Eye (tissue), 1 donor: ENCODE measurements around the gene DSN1.

Source experiments
- DNase-seq: peaks from one replicate; pipeline ENCODE4 v3.0.0-alpha.2; 2015

DSN1 gene

DNA sequence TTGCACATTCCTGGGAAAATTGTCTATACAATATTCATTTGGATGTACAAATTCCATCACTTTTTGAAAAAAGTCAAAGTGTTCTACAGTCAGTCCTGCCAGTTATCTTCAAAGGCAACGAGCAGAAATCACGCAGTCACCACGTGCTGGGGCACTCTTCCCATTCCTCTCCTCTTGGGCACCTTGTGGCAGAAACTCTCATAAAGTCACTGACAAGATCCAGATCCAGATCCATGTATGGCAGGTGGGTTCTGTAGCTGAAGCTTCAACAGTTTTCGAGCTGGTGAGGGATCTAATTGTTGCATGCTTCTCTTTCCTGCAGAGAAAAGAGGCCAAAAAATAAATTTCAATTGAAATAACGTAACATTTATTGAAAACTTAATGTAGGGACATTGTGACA is 21.0 kb downstream of the DSN1 start:
- DNase-seq, result no peak

DNA sequence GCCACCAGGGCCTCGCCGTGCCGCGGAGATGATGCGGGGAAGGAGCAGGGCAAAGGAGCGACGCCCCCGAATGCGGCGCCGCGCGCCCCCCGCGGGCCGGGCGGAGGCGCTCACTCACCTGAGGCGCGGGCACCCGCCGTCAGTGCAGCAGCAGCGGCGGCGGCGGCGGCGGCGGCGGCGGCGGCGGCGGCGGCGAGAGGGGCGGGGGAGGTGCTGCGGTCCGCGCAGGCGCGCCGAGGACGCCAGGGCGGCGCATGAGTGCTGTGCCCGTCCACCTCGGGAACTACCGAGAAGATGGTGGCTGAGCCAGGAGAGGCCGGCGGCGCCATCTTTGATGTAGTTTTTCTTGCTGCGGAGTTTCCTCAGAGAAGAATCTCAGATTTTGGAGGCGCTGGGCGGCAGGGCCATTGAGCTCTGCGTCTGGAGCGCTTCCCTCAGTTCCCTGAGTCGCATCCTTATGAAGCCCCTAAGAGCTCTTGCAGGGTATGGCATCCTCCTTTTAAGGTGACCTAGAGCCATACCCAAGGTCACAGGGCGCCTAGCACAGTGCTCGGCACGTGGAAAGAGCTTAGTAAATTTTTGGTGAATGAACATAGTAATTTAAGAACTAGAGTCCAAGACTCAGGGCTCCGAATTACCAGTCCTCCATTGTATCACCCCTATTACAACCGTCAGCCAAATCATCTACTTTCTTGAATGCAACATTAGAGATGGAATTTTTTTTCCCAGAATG is 27.5 kb downstream of the DSN1 start, which contains the start of gene NDRG3:
Gene NDRG3 (minus strand): TSS at position 164 of the 733 bp plus-strand sequence. CDS start 24,355 bp downstream, outside the sequence.
- peak; percentile 96 for DNase-seq

DNA sequence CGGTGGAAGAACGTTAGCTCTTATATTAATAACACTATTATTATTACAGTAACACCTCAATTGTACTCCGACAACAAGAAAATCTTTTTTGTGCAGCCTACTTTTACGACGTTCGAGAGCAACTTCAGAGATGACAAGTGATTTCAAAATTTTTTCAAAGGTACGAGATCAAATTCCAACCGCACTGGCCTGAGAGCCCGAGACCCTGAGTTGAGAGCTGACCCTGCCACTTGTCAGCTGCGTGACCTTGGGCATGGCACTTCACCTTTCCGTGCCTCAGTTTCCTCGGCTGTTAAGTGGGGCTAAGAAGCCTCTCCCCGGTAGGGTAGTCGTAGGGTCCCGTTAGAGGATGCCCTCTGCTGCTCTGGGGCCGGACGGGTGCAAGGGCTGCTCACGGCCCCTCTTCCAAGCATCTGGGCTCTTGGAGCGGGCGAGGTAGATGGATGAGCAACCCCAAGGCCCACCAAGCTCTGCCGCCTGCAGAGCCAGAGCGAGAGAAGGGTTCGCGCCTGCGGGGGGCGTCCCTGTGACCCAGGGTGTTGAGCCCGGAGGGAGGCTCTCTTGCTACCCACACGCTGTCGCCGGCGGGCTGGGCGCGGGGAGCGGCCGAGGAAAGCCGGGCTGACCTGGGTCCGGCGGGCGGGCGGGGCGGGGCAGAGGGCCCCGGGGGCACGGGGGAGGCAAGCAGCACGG is 28.2 kb downstream of the DSN1 start:
- no peak for DNase-seq

DNA sequence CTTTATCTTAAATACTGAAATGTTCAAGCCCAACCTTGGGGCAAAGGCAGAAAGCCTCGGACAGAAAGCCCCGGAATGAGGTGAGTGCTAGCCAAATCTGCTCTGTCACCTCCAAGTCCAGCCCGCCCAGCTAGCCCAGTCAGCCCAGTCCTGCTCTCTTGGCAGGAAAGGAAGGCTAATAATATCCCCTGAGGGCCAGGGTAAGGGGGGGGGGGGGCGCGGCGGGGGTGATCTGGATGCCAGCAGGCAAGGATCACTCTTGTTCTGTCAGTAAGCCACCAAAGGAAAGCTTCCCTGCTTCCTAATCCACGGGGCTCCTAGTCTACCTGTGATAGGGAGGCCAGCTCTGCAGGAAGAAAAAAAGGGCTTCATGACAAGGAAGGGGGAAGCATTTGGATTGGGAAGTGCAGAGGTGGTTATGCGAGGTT is 28.8 kb downstream of the DSN1 start:
- no peak for DNase-seq

DNA sequence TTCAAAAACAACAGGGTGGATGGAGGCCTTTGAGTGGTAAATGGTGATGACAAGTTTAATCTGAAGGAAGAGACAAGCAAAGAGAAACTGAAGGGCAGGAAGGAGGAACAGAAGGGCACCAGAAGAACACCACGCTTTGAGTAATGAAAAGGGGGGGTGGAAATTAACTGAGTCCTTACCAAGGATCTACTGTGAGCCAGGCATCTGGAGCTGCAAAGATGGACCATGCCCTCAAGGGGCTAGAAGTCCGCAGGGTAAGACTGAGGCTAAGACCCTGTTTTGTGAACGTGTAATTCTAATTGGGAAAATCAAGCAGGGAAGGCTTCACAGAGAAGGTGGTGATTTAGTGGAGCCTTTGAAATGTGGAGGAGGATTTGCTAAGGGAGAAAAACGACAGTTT is 29.3 kb downstream of the DSN1 start:
- no peak for DNase-seq

DNA sequence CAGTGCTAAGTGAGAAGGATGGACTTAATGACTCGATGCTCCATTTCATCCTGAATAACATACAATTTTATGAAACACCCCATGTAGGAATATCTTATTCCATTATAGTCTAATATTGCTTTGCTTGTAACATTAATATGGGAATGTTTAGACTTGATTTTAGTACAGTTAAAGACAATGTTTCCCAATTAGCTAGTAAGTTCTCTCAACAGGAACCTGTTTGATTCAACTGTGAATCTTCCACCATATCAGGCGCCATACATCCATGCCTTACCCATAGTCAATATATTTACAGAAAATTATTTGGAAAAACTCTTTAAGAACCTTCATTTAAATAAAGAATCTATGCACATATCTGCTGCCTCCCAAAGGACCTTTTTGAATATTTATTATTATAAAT is 31.0 kb downstream of the DSN1 start:
- DNase-seq, result no peak

DNA sequence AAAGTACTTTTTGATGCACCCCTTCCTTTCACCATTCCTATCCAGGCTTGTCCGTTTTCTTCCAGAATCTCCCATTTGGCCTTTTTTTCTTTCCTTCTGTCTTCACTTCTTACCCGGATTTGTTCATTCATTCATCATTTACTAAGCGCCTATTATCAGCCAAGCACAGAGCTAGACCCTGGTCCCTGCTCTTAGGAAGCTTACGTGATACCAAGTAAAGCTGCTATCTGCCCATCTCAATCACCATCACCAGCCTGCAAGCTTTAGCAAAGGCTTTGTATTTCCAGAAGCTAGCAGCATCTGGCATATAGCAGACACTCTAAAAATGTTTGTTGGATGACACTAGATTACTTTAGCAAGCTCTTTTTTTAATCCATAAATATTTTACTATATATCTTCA is 32.5 kb downstream of the DSN1 start:
- peak; percentile 80 for DNase-seq

DNA sequence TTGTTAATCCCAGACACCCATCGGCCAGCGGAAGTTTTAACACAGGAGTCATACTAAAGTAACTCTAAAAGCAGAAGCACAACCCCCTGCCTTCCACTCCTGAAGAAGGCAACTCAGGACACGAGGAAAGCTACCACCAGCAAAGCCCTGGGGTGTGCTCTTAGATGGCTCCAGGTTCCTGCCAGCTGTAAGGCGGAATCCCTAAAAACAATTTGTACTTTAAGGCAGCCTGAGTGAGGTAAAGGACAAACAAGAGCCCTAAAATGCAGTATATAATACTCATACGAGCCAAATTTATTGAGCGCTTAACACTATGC is 36.4 kb downstream of the DSN1 start:
- DNase-seq, result no peak

DNA sequence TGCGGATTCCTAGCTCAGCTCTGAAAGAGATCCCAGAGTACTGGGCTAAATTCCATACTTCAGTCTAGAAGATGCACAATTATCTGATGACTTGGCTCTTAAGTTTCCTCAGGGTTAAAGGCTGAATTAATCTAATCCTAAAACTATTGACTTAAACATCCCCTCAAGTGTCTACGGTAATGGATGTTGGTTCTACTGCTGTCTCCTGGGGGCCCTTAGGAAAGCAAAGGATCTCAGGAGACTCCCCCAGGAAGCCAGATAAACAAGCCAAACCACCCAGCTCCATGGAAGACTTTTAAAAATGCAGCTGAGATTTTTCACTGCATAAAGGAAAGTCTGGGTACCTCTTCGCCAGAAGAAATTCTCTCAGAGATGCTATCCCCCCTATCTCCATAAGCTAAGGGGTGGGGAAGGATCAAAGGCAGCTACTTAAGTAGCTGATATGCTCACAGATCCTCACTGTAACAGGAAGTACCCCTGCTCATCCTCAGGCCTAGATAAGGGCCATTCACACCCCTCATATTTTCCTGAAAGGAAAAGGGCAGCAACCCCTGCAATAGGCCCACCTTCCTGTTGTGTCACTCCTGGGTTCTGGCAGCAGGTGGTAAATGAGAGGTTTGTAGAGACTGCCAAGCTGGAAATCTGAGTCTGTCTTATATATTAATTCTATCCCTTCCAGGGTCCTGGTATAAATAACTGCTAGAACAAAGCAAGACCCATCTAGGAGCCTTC is 36.9 kb downstream of the DSN1 start:
- no peak for DNase-seq

DNA sequence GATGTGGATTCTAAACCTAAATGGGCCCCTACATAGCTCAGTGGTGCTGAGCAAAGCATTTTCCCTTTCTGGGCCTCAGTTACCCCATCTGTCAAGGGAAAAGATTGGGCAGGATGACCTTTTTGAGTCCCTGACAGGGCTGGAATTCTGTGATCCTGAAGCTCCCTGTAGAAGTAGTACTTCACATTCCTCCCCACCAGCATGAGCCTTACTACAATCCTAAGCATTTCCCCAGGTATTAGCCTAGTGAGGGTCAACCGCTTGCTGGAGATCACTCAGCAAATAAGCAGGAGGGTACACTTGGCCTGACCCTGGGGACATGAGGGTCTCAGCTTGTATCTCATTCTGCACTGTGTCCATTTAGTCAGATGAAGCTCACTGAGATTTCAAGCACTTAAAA is 41.1 kb downstream of the DSN1 start:
- DNase-seq, result peak; percentile 18

DNA sequence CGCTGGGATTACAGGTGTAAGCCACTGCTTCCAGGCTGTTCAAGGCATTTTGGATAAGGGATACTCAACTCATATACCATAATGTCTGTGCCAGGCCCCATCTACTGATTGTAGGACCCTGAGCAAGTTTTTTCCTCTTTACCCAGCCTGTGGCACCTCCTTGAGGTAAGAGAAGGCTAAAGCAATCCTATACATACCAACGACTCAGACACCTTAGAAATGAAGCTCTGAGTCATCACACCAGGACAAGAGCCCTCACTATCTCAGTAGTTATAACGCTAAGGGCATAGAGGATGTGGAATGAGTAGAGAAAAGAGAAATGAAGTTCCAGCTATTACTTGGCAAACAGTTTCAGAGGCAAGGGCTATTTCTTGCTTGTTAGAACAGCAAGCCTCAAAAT is 44.6 kb downstream of the DSN1 start:
- no peak for DNase-seq

DNA sequence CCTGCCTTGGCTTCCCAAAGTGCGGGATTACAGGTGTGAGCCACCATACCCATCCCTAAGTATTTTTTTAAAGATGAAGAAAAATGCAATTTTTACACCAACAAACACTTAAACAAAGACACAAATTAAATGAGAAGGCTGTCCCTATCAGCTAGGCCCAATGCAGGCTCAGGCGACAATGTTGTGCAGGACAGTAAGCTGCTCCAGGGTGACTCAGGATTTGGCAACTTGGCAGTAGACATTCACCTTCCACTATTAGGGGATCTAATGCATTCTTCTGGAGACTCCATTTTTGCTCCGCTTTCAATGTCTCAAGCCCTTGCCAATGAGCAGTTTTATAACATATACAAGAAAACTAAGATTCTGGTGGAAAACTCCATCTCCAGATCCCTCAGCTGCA is 47.4 kb downstream of the DSN1 start:
- no peak for DNase-seq

DNA sequence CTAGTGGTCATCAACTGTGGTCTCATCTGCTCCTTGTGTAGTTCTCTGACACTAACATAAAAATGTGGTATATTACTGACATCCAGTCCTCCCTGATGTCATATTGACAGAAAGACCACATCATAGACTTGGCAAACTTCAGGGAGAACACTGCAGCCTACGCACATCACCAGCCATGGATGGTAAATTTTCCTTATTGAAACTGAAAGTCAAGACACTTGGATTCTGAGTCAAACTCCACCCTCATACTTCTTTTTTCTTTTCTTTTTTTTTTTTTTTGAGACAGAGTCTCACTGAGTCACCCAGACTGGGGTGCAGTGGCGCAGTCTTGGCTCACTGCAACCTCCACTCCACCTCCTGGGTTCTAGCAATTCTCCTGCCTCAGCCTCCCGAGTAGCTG is 53.1 kb downstream of the DSN1 start:
- DNase-seq, result no peak

DNA sequence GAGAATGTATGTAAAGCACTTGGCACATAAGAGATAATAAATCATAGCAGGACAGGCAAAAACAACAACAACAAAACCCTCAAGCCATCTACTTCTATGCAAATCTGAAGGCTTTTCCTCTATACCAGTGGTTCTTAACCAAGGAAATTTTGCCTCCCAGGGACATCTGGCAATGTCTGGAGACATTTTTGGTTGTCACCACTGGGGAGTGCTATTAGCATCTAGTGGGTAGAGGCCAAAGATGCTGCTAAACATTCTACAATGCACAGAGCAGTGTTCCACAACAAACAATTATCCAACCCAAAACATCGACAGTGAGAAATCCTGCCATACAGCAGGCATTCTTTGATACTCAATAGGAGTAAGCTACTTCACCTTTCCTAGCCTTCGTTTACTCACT is 55.9 kb downstream of the DSN1 start:
- DNase-seq, result no peak

DNA sequence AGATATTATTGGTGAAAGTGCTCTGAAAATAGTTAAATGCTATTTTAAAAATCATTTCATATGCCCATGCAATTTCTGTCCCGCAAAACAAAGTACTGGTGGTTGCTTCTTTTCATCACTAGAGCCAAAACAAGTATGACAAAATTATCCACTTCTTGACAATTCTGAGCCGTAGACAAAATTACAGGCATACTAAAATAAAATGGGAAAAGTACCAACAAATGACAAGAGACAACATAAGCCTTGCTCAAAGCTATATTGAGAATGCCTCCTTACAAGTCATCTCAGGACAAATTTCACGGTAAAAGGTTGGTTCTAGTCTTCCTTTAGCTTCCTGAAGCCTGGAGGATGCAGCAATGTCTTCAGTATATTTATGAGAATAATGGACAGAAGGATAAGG is 56.5 kb downstream of the DSN1 start:
- no peak for DNase-seq

DNA sequence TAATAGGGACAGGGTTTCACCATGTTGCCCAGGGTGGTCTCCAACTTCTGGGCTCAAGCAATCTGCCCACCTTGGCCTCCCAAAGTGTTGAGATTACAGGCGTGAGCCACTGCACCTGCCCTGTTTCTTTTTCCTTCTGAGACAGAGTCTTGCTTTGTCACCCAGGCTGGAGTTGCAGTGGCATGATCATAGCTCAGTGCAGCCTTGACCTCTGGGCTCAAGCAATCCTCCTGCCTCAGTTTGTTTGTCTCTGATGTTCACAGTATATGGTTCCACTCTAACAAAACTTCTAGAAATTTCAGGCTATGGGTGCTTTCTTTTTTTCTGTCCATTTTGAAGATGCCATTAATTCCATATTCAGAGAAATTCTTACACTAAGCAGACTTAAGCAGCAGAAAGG is 60.8 kb downstream of the DSN1 start:
- no peak for DNase-seq

DNA sequence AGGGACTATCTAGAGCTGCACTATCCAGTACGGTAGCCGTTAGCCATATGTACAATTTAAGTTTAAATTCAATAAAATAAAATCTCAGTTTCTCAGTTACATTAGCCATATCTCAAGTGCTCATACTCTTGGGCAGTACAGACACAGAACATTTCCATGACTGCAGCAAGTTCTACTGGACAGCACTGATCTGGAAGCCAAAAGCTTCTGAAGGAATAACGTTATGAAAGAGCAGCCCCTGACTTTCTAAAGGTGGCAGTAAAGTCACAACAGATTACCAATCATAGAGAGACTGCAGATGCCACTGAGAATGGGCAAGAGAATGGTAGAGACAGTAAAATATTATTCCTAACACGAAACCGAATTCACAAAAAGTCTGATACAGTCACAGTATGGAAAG is 64.4 kb downstream of the DSN1 start:
- no peak for DNase-seq

DNA sequence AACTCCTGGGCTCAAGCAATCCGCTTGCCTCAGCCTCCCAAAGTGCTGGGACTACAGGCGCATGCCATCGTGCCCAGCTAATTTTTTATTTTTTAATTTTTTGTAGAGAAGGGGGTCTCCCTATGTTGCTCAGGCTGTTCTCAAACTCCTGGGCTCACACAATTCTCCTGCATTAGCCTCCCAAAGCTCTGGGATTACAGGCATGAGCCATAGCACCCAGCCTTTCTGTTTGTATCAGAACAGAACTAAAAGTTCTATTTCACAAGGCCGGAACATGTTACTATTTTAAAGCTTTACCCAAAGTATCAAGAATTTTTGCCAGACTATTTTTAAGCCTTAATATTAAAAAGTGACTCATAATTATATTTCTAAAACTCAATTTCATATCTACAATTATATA is 70.0 kb downstream of the DSN1 start:
- no peak for DNase-seq
